ENCODE results near the gene HOXA10.
A peak's percentile ranks its signal among the peaks of the same experiment; 100 is the strongest.

The HOXA10 gene

DNA sequence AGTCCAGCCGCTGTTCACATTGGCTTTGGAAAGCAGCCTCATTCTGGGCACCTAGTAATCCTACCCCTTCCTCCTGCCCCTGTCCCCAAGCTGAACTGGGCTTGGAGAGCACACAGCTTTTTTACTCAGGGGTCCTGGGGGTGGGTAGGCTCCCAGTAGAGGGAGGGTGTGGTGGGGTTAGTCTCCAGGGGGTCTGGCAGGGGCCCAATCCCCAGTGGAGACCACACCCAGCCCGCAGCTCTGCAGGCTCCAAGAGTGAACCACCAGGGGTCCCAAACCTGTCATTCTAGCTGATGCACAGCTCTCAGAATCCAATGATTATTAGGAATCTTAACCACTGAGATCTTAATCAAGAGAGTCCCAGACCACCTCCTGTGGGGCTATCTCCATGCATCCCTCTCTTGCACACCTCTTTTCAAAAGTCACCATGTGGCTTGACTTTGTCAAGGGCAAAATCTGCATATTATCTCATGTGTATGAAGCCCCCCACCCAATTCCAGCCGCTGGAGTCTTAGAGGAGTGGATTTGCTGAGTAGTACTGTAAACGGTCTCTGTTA lies 8.2 kb upstream of the HOXA10 start:
- Histone ChIP-seq H3K36me3 (ENCODE audit: control insufficient read depth, insufficient read depth, low read length) (no peaks in the 10 kb centered on the region), H3K9me3 (ENCODE audit: control insufficient read depth, low read length) (no peaks in the 10 kb centered on the region), H3K27ac (ENCODE audit: low read depth, low read length, severe bottlenecking) (no peak overlapping the region), H3K4me1 (ENCODE audit: control insufficient read depth, insufficient read depth, low read length, poor library complexity, severe bottlenecking) (peaks cover 6% of the 10 kb centered on the region), H3K4me3 (ENCODE audit: extremely low read depth, insufficient read depth, low read length, poor library complexity, severe bottlenecking) (no peak overlapping the region)
- 10 to 46% methylated on average over 2 to 3 of the region's 4 CpGs for WGBS, 2 experiments (ENCODE audit: insufficient coverage in 2 of 2)

DNA sequence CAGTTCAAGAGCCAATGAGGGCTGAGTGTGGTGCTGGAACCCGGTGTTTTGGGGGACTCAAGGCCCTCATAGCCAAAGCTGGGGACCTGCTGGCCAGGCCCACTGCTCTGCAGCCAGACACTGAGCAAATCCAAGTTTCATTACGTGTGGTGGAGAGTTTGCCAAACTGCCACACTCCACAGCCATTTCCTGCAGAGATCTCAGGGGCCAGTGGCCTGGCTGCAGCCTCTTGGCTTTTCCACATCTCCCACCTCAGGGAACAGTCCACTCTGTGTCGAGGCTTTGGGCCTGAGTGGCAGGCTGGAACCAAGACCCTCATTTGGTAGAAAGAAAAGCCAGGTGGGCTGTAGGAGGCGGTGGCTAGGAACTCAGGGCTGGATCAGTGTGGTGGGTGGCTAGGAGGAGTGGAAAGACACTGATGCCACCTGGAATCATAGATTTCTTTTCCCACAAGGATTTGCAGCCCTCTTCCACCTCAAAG lies 7.7 kb upstream of the HOXA10 start:
- H3K9me3 ChIP-seq (ENCODE audit: control insufficient read depth, low read length): no peaks in the 10 kb centered on the region
- peaks cover 6% of the 10 kb centered on the region for H3K4me1 ChIP-seq (ENCODE audit: control insufficient read depth, insufficient read depth, low read length, poor library complexity, severe bottlenecking)
- H3K4me3 ChIP-seq (ENCODE audit: extremely low read depth, insufficient read depth, low read length, poor library complexity, severe bottlenecking): no peak overlapping the region
- H3K27ac ChIP-seq (ENCODE audit: low read depth, low read length, severe bottlenecking): no peak overlapping the region
- 0 to 52% methylated on average over 1 to 3 of the region's 4 CpGs for WGBS, 2 experiments (ENCODE audit: insufficient coverage in 2 of 2)
- no peaks in the 10 kb centered on the region for H3K36me3 ChIP-seq (ENCODE audit: control insufficient read depth, insufficient read depth, low read length)

GRCh38 chr7:27180431-27181420 lies 6.6 kb upstream of the HOXA10 start:
- Histone ChIP-seq H3K9me3 (ENCODE audit: control insufficient read depth, low read length) (no peaks in the 10 kb centered on the region), H3K4me3 (ENCODE audit: extremely low read depth, insufficient read depth, low read length, poor library complexity, severe bottlenecking) (no peak overlapping the region), H3K4me1 (ENCODE audit: control insufficient read depth, insufficient read depth, low read length, poor library complexity, severe bottlenecking) (peaks cover 6% of the 10 kb centered on the region), H3K27ac (ENCODE audit: low read depth, low read length, severe bottlenecking) (no peak overlapping the region), H3K36me3 (ENCODE audit: control insufficient read depth, insufficient read depth, low read length) (no peaks in the 10 kb centered on the region)
- WGBS, 2 experiments (ENCODE audit: insufficient coverage in 2 of 2): 26 to 40% methylated on average over 9 of the region's 12 CpGs

GRCh38 chr7:27179503-27180430 lies 5.6 kb upstream of the HOXA10 start:
- peak overlapping the region; percentile 16 for H3K4me3 ChIP-seq (ENCODE audit: extremely low read depth, insufficient read depth, low read length, poor library complexity, severe bottlenecking)
- no peaks in the 10 kb centered on the region for H3K9me3 ChIP-seq (ENCODE audit: control insufficient read depth, low read length)
- peak overlapping the region; percentile 29 for H3K27ac ChIP-seq (ENCODE audit: low read depth, low read length, severe bottlenecking)
- H3K4me1 ChIP-seq (ENCODE audit: control insufficient read depth, insufficient read depth, low read length, poor library complexity, severe bottlenecking): peaks cover 2% of the 10 kb centered on the region
- no peaks in the 10 kb centered on the region for H3K36me3 ChIP-seq (ENCODE audit: control insufficient read depth, insufficient read depth, low read length)
- 2 to 4% methylated on average over 32 to 41 of the region's 56 CpGs for WGBS, 2 experiments (ENCODE audit: insufficient coverage in 2 of 2)

GRCh38 chr7:27179030-27179429 lies 4.9 kb upstream of the HOXA10 start:
- H3K36me3 ChIP-seq (ENCODE audit: control insufficient read depth, insufficient read depth, low read length): no peaks in the 10 kb centered on the region
- WGBS, 2 experiments (ENCODE audit: insufficient coverage in 2 of 2): 4 to 5% methylated on average over 12 to 13 of the region's 14 CpGs
- H3K4me3 ChIP-seq (ENCODE audit: extremely low read depth, insufficient read depth, low read length, poor library complexity, severe bottlenecking): peak overlapping the region; percentile 16
- no peak overlapping the region for H3K27ac ChIP-seq (ENCODE audit: low read depth, low read length, severe bottlenecking)
- peaks cover 5% of the 10 kb centered on the region for H3K4me1 ChIP-seq (ENCODE audit: control insufficient read depth, insufficient read depth, low read length, poor library complexity, severe bottlenecking)
- H3K9me3 ChIP-seq (ENCODE audit: control insufficient read depth, low read length): no peaks in the 10 kb centered on the region

GRCh38 chr7:27178366-27178765 lies 4.2 kb upstream of the HOXA10 start:
- H3K9me3 ChIP-seq (ENCODE audit: control insufficient read depth, low read length): no peaks in the 10 kb centered on the region
- H3K4me3 ChIP-seq (ENCODE audit: extremely low read depth, insufficient read depth, low read length, poor library complexity, severe bottlenecking): no peak overlapping the region
- no peaks in the 10 kb centered on the region for H3K36me3 ChIP-seq (ENCODE audit: control insufficient read depth, insufficient read depth, low read length)
- H3K27ac ChIP-seq (ENCODE audit: low read depth, low read length, severe bottlenecking): no peak overlapping the region
- 14 to 23% methylated on average over 2 to 4 of the region's 6 CpGs for WGBS, 2 experiments (ENCODE audit: insufficient coverage in 2 of 2)
- H3K4me1 ChIP-seq (ENCODE audit: control insufficient read depth, insufficient read depth, low read length, poor library complexity, severe bottlenecking): peaks cover 5% of the 10 kb centered on the region

- peaks cover 3% of the 10 kb centered on the region for H3K4me1 ChIP-seq (ENCODE audit: control insufficient read depth, insufficient read depth, low read length, poor library complexity, severe bottlenecking)
- H3K4me3 ChIP-seq (ENCODE audit: extremely low read depth, insufficient read depth, low read length, poor library complexity, severe bottlenecking): no peak overlapping the region
- H3K27ac ChIP-seq (ENCODE audit: low read depth, low read length, severe bottlenecking): no peak overlapping the region
- no peaks in the 10 kb centered on the region for H3K9me3 ChIP-seq (ENCODE audit: control insufficient read depth, low read length)
- 0 to 28% methylated on average over 1 to 4 of the region's 5 CpGs for WGBS, 2 experiments (ENCODE audit: insufficient coverage in 2 of 2)
- H3K36me3 ChIP-seq (ENCODE audit: control insufficient read depth, insufficient read depth, low read length): no peaks in the 10 kb centered on the region
Observed at GRCh38 chr7:27177795-27178320, 3.7 kb upstream of the HOXA10 start.

DNA sequence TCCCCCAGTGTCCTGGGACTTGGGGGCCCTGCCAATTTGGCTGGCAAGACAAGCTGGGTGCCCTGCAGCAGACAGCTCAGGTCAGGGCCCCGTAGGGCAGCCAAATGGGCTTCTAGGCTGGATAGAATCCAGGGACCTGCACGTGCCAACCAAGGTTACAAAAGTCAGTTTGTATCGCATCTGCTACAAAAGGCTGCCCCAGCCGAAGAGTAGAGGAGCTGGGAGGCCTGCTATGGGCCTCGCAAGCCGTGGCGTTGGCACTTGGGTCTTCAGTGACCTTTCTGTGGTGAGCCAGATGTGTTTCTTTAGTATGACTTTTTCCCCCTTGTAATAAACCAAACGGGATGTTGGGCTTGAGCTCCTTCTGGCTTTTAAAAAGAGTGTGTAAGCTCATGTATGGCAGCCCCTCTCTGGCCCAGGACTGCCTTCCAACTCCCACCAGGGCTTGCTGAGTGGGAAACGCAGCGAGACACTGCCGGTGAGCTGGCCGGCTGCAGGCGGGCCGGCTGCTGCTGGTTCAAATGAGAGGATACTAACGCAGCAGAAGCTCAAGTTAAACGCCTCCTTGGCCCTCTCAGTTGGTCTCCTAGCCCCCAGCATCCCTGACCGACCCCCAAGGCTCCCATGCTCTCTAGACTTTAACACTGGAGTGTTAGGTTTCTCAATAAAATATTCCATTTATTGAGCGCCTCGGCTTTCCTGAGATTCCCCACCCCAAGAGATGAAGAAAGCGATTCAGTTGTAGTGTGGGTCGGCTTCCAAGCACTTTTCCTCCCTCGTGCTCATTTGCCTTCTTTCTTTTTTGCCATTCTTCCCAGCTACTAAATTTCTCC lies 3.1 kb upstream of the HOXA10 start:
- H3K27ac ChIP-seq (ENCODE audit: low read depth, low read length, severe bottlenecking): no peak overlapping the region
- WGBS, 2 experiments (ENCODE audit: insufficient coverage in 2 of 2): 20 to 26% methylated on average over 17 of the region's 22 CpGs
- H3K9me3 ChIP-seq (ENCODE audit: control insufficient read depth, low read length): no peaks in the 10 kb centered on the region
- no peak overlapping the region for H3K4me3 ChIP-seq (ENCODE audit: extremely low read depth, insufficient read depth, low read length, poor library complexity, severe bottlenecking)
- H3K4me1 ChIP-seq (ENCODE audit: control insufficient read depth, insufficient read depth, low read length, poor library complexity, severe bottlenecking): peaks cover 3% of the 10 kb centered on the region
- no peaks in the 10 kb centered on the region for H3K36me3 ChIP-seq (ENCODE audit: control insufficient read depth, insufficient read depth, low read length)

GRCh38 chr7:27176524-27176845 lies 2.4 kb upstream of the HOXA10 start:
- 50 to 73% methylated on average over 2 of the region's 3 CpGs for WGBS, 2 experiments (ENCODE audit: insufficient coverage in 2 of 2)
- H3K27ac ChIP-seq (ENCODE audit: low read depth, low read length, severe bottlenecking): no peak overlapping the region
- no peak overlapping the region for H3K4me3 ChIP-seq (ENCODE audit: extremely low read depth, insufficient read depth, low read length, poor library complexity, severe bottlenecking)

More at GRCh38 chr7:27176524-27176845, 2.4 kb upstream of the HOXA10 start:
- no peaks in the 10 kb centered on the region for H3K9me3 ChIP-seq (ENCODE audit: control insufficient read depth, low read length)
- H3K4me1 ChIP-seq (ENCODE audit: control insufficient read depth, insufficient read depth, low read length, poor library complexity, severe bottlenecking): peaks cover 3% of the 10 kb centered on the region
- H3K36me3 ChIP-seq (ENCODE audit: control insufficient read depth, insufficient read depth, low read length): no peaks in the 10 kb centered on the region
